Measurements from ENCODE around the gene GNAI3. TPM values are rescaled to one million over a fixed set of nuclear protein-coding genes. Genes with fewer than 3 reads are reported as not detected.
A peak's percentile ranks its signal among the peaks of the same experiment; 100 is the strongest.

Gene GNAI3
- total and polyA plus RNA-seq, 2 of the 8 experiments (the other 6 are each of a cell fraction or from before 2014, with no cell fraction given): 4.0 to 9.8 TPM

DNA sequence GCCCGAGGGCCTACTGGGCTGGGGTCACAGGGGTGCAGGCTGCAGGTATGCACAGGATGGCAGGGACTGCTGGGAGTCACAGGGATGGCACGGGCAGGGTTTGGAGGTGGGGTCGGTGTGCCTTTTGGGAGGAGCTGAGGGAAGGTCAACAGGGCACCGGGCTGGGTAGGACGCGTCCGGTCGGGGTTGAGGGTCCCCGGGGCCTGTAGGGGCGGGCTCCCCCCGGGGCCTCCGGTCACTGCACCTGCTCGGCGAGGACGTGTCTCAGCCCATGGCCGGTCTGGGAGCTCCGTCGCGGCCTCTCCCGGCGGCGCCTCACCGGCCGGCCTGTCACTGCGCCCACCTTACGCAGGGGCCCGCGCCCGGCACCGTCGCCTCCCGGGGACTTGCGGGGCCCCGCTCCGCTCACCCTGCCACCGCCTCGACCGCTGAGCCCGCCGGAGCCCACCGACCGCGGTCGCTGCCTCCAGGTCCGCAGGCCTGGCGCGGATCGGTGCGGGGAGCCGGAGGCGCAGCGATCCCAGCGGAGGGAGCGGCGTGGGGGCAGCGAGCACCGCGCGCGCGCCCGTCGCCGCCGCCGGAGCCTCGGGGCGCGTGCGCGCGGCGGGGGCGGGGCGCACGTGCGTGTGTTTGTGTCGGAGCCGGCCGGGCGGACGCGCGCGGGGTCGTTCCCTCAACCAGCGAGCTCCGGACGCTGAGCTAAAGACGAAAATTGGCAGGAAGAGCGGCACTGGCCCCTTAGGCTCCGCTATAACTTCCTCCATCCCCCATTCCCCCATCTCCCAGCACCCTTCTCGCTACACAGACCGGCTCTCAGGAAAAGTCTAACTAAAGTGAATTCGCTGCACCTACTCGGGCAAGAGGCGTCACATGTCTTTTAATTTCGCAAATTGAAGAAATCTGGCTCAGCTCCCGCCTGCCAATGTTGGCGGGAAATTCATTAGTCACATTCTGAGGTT, 39.0 kb upstream of the GNAI3 start, which contains the start of gene AMIGO1 (continued):
- TF ChIP-seq EGR1 (IDR thresholded peaks at IDR 0.05; ENCODE audit: borderline replicate concordance, low read depth, low read length) (no peak), TEAD4 (IDR thresholded peaks at IDR 0.05; ENCODE audit: low read depth, low read length) (no peak), BCL11A (IDR thresholded peaks at IDR 0.05; ENCODE audit: low read depth in 2 of 2, low read length in 2 of 2) (no peak), ASH2L (IDR thresholded peaks at IDR 0.05; ENCODE audit: low read length) (peak; percentile 25), ZNF274 (IDR thresholded peaks at IDR 0.05; ENCODE audit: borderline replicate concordance, extremely low read depth, low read length) (no peak), SIX5 (IDR thresholded peaks at IDR 0.05; ENCODE audit: low read depth, low read length) (no peak), TAF1 (IDR thresholded peaks at IDR 0.05; ENCODE audit: low read depth, low read length) (no peak), SRF (IDR thresholded peaks at IDR 0.05; ENCODE audit: low read depth, low read length) (no peak), POLR2AphosphoS5 (IDR thresholded peaks at IDR 0.05; ENCODE audit: low read depth, low read length) (no peak), SP1 (IDR thresholded peaks at IDR 0.05; ENCODE audit: low read depth, low read length) (no peak), KDM1A (IDR thresholded peaks at IDR 0.05; ENCODE audit: borderline replicate concordance, low read length) (no peak), GABPA (IDR thresholded peaks at IDR 0.05; ENCODE audit: borderline replicate concordance, insufficient read depth, low read length) (no peak), CEBPB (IDR thresholded peaks at IDR 0.05; ENCODE audit: low read depth, low read length) (no peak), NRF1 (IDR thresholded peaks at IDR 0.05; ENCODE audit: low read depth, low read length) (no peak), CBX5 (IDR thresholded peaks at IDR 0.05; ENCODE audit: low read depth, low read length) (no peak)
- TF ChIP-seq, protein P1, sequence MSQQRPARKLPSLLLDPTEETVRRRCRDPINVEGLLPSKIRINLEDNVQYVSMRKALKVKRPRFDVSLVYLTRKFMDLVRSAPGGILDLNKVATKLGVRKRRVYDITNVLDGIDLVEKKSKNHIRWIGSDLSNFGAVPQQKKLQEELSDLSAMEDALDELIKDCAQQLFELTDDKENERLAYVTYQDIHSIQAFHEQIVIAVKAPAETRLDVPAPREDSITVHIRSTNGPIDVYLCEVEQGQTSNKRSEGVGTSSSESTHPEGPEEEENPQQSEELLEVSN (IDR thresholded peaks at IDR 0.05): peak; percentile 89
- TF ChIP-seq, protein P2, sequence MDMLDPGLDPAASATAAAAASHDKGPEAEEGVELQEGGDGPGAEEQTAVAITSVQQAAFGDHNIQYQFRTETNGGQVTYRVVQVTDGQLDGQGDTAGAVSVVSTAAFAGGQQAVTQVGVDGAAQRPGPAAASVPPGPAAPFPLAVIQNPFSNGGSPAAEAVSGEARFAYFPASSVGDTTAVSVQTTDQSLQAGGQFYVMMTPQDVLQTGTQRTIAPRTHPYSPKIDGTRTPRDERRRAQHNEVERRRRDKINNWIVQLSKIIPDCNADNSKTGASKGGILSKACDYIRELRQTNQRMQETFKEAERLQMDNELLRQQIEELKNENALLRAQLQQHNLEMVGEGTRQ (IDR thresholded peaks at IDR 0.05; ENCODE audit: low read length): no peak
- TF ChIP-seq, protein P3, sequence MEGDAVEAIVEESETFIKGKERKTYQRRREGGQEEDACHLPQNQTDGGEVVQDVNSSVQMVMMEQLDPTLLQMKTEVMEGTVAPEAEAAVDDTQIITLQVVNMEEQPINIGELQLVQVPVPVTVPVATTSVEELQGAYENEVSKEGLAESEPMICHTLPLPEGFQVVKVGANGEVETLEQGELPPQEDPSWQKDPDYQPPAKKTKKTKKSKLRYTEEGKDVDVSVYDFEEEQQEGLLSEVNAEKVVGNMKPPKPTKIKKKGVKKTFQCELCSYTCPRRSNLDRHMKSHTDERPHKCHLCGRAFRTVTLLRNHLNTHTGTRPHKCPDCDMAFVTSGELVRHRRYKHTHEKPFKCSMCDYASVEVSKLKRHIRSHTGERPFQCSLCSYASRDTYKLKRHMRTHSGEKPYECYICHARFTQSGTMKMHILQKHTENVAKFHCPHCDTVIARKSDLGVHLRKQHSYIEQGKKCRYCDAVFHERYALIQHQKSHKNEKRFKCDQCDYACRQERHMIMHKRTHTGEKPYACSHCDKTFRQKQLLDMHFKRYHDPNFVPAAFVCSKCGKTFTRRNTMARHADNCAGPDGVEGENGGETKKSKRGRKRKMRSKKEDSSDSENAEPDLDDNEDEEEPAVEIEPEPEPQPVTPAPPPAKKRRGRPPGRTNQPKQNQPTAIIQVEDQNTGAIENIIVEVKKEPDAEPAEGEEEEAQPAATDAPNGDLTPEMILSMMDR (IDR thresholded peaks at IDR 0.05; ENCODE audit: control extremely low read depth in 1 of 3, insufficient read depth in 1 of 3, low read depth in 1 of 3, low read length in 3 of 3): no peak

Measured in H1 (cell line).